ENCODE measurements around the gene ZNF662. TPM values are rescaled to one million over a fixed set of nuclear protein-coding genes. Genes with fewer than 3 reads are reported as not detected.

The ZNF662 gene
- total and polyA plus RNA-seq, 2 experiments from 2014 or later = 1.5 to 2.3 TPM

- H3K9me3 ChIP-seq (ENCODE audit: low read depth) = no peaks in the 10 kb centered on the region
These were observed 1.9 kb upstream of the ZNF662 start for GRCh38 chr3:42904076-42904475.

GRCh38 chr3:42905740-42906069 lies 237 bp upstream of the ZNF662 start:
- Histone ChIP-seq H2AFZ (peak overlapping the region; percentile 93), H4K20me1 (ENCODE audit: insufficient read depth) (no peaks in the 10 kb centered on the region), H3K9me3 (ENCODE audit: low read depth) (no peaks in the 10 kb centered on the region), H3K27me3 (replicated peaks; ENCODE audit: insufficient read depth) (no peaks in the 10 kb centered on the region; the same call in 1 of the 2 replicates), H3K79me2 (ENCODE audit: insufficient read depth) (no peaks in the 10 kb centered on the region), H3K27ac (no peak overlapping the region), H3F3A (ENCODE audit: insufficient read depth) (no peaks in the 10 kb centered on the region; the same call in 1 of the 2 replicates), H3K4me3 (peak overlapping the region; percentile 75), H3K4me2 (ENCODE audit: unreplicated experiment) (peak overlapping the region; percentile 91), H3K9me2 (ENCODE audit: insufficient read depth) (no peaks in the 10 kb centered on the region), H3K4me1 (ENCODE audit: insufficient read depth) (no peaks in the 10 kb centered on the region; the same call in 1 of the 2 replicates), H3K9ac (peak overlapping the region; percentile 80), H3K36me3 (ENCODE audit: low read depth) (no peaks in the 10 kb centered on the region)
- WGBS, 2 experiments (ENCODE audit: low coverage in 1 of 2, low lambda C conversion rate in 2 of 2, missing lambda C conversion rate in 2 of 2) = 5 to 9% methylated on average over 11 of the region's 12 CpGs
- in situ Hi-C loops (cut with MboI) = no loop called here
- TF ChIP-seq EZH2phosphoT487 (IDR thresholded peaks at IDR 0.05; ENCODE audit: insufficient read depth, low read depth) (no peak), EZH2 (IDR thresholded peaks at IDR 0.05; ENCODE audit: insufficient read depth, poor library complexity, severe bottlenecking) (no peak)
- DNase-seq = no peak

More at GRCh38 chr3:42904076-42904475, 1.9 kb upstream of the ZNF662 start:
- DNase-seq = no peak
- H3K4me3 ChIP-seq = no peak overlapping the region
- no peaks in the 10 kb centered on the region for H3K9me2 ChIP-seq (ENCODE audit: insufficient read depth)
- WGBS, 2 experiments (ENCODE audit: low coverage in 1 of 2, low lambda C conversion rate in 2 of 2, missing lambda C conversion rate in 2 of 2) = 63 to 88% methylated on average over 1 of the region's 1 CpG
- no peaks in the 10 kb centered on the region; the same call in 1 of the 2 replicates for H3F3A ChIP-seq (ENCODE audit: insufficient read depth)
- H3K79me2 ChIP-seq (ENCODE audit: insufficient read depth) = no peaks in the 10 kb centered on the region
- TF ChIP-seq EZH2phosphoT487 (IDR thresholded peaks at IDR 0.05; ENCODE audit: insufficient read depth, low read depth) = no peak
- no peak for TF ChIP-seq EZH2 (IDR thresholded peaks at IDR 0.05; ENCODE audit: insufficient read depth, poor library complexity, severe bottlenecking)
- no peak overlapping the region for H2AFZ ChIP-seq
- H3K4me1 ChIP-seq (ENCODE audit: insufficient read depth) = no peaks in the 10 kb centered on the region; the same call in 1 of the 2 replicates
- no peak overlapping the region for H3K9ac ChIP-seq
- no peaks in the 10 kb centered on the region; the same call in 1 of the 2 replicates for H3K27me3 ChIP-seq (replicated peaks; ENCODE audit: insufficient read depth)
- H4K20me1 ChIP-seq (ENCODE audit: insufficient read depth) = no peaks in the 10 kb centered on the region
- in situ Hi-C loops (cut with MboI) = no loop called here
- no peak overlapping the region for H3K27ac ChIP-seq
- H3K4me2 ChIP-seq (ENCODE audit: unreplicated experiment) = no peak overlapping the region
- H3K36me3 ChIP-seq (ENCODE audit: low read depth) = no peaks in the 10 kb centered on the region

- Histone ChIP-seq H3K4me1 (ENCODE audit: insufficient read depth) (no peaks in the 10 kb centered on the region; the same call in 1 of the 2 replicates), H3K27ac (no peak overlapping the region), H2AFZ (peak overlapping the region; percentile 93), H3K4me3 (peak overlapping the region; percentile 75), H3K9ac (peak overlapping the region; percentile 80), H3K4me2 (ENCODE audit: unreplicated experiment) (peak overlapping the region; percentile 91), H4K20me1 (ENCODE audit: insufficient read depth) (no peaks in the 10 kb centered on the region), H3K9me3 (ENCODE audit: low read depth) (no peaks in the 10 kb centered on the region), H3F3A (ENCODE audit: insufficient read depth) (no peaks in the 10 kb centered on the region; the same call in 1 of the 2 replicates), H3K36me3 (ENCODE audit: low read depth) (no peaks in the 10 kb centered on the region), H3K9me2 (ENCODE audit: insufficient read depth) (no peaks in the 10 kb centered on the region), H3K27me3 (replicated peaks; ENCODE audit: insufficient read depth) (no peaks in the 10 kb centered on the region; the same call in 1 of the 2 replicates), H3K79me2 (ENCODE audit: insufficient read depth) (no peaks in the 10 kb centered on the region)
- no peak for TF ChIP-seq EZH2 (IDR thresholded peaks at IDR 0.05; ENCODE audit: insufficient read depth, poor library complexity, severe bottlenecking)
- no peak for TF ChIP-seq EZH2phosphoT487 (IDR thresholded peaks at IDR 0.05; ENCODE audit: insufficient read depth, low read depth)
- DNase-seq = no peak
- in situ Hi-C loops (cut with MboI) = no loop called here
- WGBS, 2 experiments (ENCODE audit: low coverage in 1 of 2, low lambda C conversion rate in 2 of 2, missing lambda C conversion rate in 2 of 2) = 47 to 63% methylated on average over 4 of the region's 4 CpGs
These were observed 874 bp downstream of the ZNF662 start for GRCh38 chr3:42906848-42907183.

- no peaks in the 10 kb centered on the region for H4K20me1 ChIP-seq (ENCODE audit: insufficient read depth)
- H3K36me3 ChIP-seq (ENCODE audit: low read depth) = peaks cover 10% of the 10 kb centered on the region
- 80 to 84% methylated on average over 7 of the region's 7 CpGs for WGBS, 2 experiments (ENCODE audit: low coverage in 1 of 2, low lambda C conversion rate in 2 of 2, missing lambda C conversion rate in 2 of 2)
- H2AFZ ChIP-seq = no peak overlapping the region
- H3K4me1 ChIP-seq (ENCODE audit: insufficient read depth) = no peaks in the 10 kb centered on the region; the same call in 1 of the 2 replicates
- no peaks in the 10 kb centered on the region for H3K9me2 ChIP-seq (ENCODE audit: insufficient read depth)
- H3K9ac ChIP-seq = no peak overlapping the region
- no peaks in the 10 kb centered on the region for H3K9me3 ChIP-seq (ENCODE audit: low read depth)
- no peaks in the 10 kb centered on the region for H3K79me2 ChIP-seq (ENCODE audit: insufficient read depth)
- no peak for DNase-seq
- TF ChIP-seq EZH2phosphoT487 (IDR thresholded peaks at IDR 0.05; ENCODE audit: insufficient read depth, low read depth) = no peak
- TF ChIP-seq EZH2 (IDR thresholded peaks at IDR 0.05; ENCODE audit: insufficient read depth, poor library complexity, severe bottlenecking) = no peak
- in situ Hi-C loops (cut with MboI) = no loop called here
- no peaks in the 10 kb centered on the region; the same call in 1 of the 2 replicates for H3K27me3 ChIP-seq (replicated peaks; ENCODE audit: insufficient read depth)
- no peak overlapping the region for H3K4me3 ChIP-seq
- no peaks in the 10 kb centered on the region; the same call in 1 of the 2 replicates for H3F3A ChIP-seq (ENCODE audit: insufficient read depth)
- H3K4me2 ChIP-seq (ENCODE audit: unreplicated experiment) = no peak overlapping the region
- H3K27ac ChIP-seq = no peak overlapping the region
These were observed 2.7 kb downstream of the ZNF662 start for GRCh38 chr3:42908675-42909074.
